Gastrocnemius medialis (tissue), 4 donors: ENCODE measurements around the gene UBE2E1.

Experiments used
- CTCF ChIP-seq, 5 experiments: fragments of 450-650 bp in 3 of 5; fragments of 200-600 bp in 2 of 5; sonication (generic) in 2 of 5; IDR thresholded peaks in 4 of 5; conservative IDR thresholded peaks in 1 of 5; 1 replicate in 4 of 5; 2 replicates in 1 of 5; pipeline ENCODE4 v1.5.1; 2016 to 2019; ENCODE audit warnings: antibody characterized with exemption in 5 of 5, mild to moderate bottlenecking in 3 of 5, moderate library complexity in 3 of 5
- POLR2A ChIP-seq, 2 donors: fragments of 450-650 bp; IDR thresholded peaks; one replicate each; pipeline ENCODE4 v1.6.1; 2017; ENCODE audit warnings: antibody characterized with exemption in 2 of 2, mild to moderate bottlenecking in 2 of 2, moderate library complexity in 2 of 2

- TF ChIP-seq CTCF (IDR thresholded peaks at IDR 0.05 in 4 of 5, conservative IDR thresholded peaks at IDR 0.05 in 1 of 5) (no peak), POLR2A (IDR thresholded peaks at IDR 0.05) (no peak)
These were observed 80.6 kb downstream of the UBE2E1 start for GRCh38 chr3:23886311-23886710.
